ENCODE measurements around the gene MVK.

Gene MVK

GRCh38 chr12:109637996-109638395 lies 64.4 kb downstream of the MVK start:
- DNase-seq = no peak

- DNase-seq = no peak
Measured at GRCh38 chr12:109638735-109639134, 65.1 kb downstream of the MVK start.

GRCh38 chr12:109639151-109639872 lies 65.7 kb downstream of the MVK start:
- DNase-seq = no peak

GRCh38 chr12:109640961-109641360 lies 67.4 kb downstream of the MVK start:
- DNase-seq = no peak

- no peak for DNase-seq
Measured at GRCh38 chr12:109641422-109641821, 67.8 kb downstream of the MVK start.

- no peak for DNase-seq
Measured at GRCh38 chr12:109642506-109643132, 69.0 kb downstream of the MVK start.

GRCh38 chr12:109645194-109645593 lies 71.6 kb downstream of the MVK start:
- DNase-seq = no peak

GRCh38 chr12:109645708-109646107 lies 72.1 kb downstream of the MVK start:
- DNase-seq = no peak
